ENCODE results near the gene COL11A2. TPM values are rescaled to one million over a fixed set of nuclear protein-coding genes. Genes with fewer than 3 reads are reported as not detected.
A peak's percentile ranks its signal among the peaks of the same experiment; 100 is the strongest.

The COL11A2 gene
- total RNA-seq, 1 experiment from 2014 or later: 2.3 TPM

DNA sequence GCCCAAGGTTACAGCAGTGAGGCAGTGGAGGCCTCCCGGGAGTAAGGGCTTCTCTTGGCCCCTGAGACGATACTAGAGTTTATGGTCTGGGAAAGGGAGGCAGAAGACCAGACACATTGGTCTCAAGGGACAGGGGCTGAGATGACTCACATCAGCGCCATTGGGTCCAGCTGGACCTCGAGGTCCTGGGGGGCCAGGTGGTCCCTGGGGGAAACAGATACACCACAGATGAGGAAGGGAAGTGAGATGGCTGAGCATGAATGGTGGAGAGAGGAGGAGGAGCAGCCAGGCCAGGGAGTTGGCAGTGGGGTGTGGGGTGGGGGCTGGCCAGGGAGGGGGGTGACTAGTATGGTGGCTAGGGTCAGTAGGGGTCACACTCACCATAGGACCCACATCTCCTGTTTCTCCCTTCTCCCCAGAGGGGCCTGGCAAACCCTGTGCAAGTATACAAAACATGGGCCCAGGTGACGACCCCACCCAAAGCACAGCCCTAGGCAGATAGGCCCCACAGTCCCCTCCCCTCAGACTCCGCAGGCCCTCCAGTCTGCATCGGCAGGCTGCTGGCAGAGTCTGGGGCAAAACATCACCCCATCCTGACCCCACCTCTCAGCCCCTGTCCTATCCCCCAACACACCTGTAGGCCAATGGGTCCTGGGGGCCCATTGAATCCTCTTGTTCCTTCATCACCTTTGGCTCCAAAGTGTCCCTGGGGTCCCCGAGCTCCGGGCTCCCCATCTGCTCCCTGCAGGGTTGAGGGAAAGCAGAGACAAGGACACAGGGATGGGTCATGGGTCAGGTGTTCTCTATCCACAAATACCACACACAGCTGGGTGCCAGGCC, 21.9 kb downstream of the COL11A2 start:
- Histone ChIP-seq H3K27me3 (ENCODE audit: insufficient read depth, low read length) (no peaks in the 10 kb centered on the region), H2BK120ac (ENCODE audit: low read depth, low read length, poor library complexity, severe bottlenecking) (no peak overlapping the region), H2AK5ac (ENCODE audit: insufficient read length, low read length) (no peak overlapping the region), H2BK5ac (ENCODE audit: insufficient read length, low read length) (no peak overlapping the region), H3K56ac (ENCODE audit: insufficient read length, low read depth, low read length) (no peak overlapping the region), H3K79me2 (ENCODE audit: insufficient read depth, low read length) (no peaks in the 10 kb centered on the region), H3K18ac (ENCODE audit: insufficient read length, low read depth, low read length) (no peak overlapping the region), H3K23me2 (ENCODE audit: insufficient read length, low read depth, low read length, poor library complexity, severe bottlenecking) (no peaks in the 10 kb centered on the region), H3K4ac (ENCODE audit: low read depth, low read length) (no peak overlapping the region), H3K27ac (ENCODE audit: insufficient read length, low read depth, low read length) (no peak overlapping the region), H4K5ac (ENCODE audit: insufficient read length, low read depth, low read length) (no peak overlapping the region), H3K9me3 (ENCODE audit: control insufficient read depth, low read depth, low read length) (no peaks in the 10 kb centered on the region), H3K9ac (ENCODE audit: extremely low read depth, insufficient read length, low read length) (no peak overlapping the region), H4K91ac (ENCODE audit: insufficient read length, low read depth, low read length) (no peak overlapping the region), H4K8ac (replicated peaks; ENCODE audit: insufficient read length, low read depth, low read length) (no peak overlapping the region), H3K14ac (ENCODE audit: insufficient read depth, low read length) (no peak overlapping the region), H3K23ac (ENCODE audit: insufficient read length, low read depth, low read length) (no peak overlapping the region), H4K20me1 (ENCODE audit: control insufficient read depth, insufficient read depth, insufficient read length) (peaks cover 3% of the 10 kb centered on the region), H2AFZ (ENCODE audit: low read length) (no peak overlapping the region), H2BK15ac (ENCODE audit: low read depth, low read length) (no peak overlapping the region), H3K4me2 (ENCODE audit: insufficient read depth, insufficient read length, low read length) (no peak overlapping the region), H2BK12ac (ENCODE audit: insufficient read length, low read depth, low read length) (no peak overlapping the region), H3T11ph (ENCODE audit: low read length) (no peak overlapping the region), H3K4me1 (ENCODE audit: insufficient read depth, low read length) (no peaks in the 10 kb centered on the region), H3K79me1 (ENCODE audit: insufficient read depth, low read depth, low read length, poor library complexity, severe bottlenecking) (no peaks in the 10 kb centered on the region), H2BK20ac (ENCODE audit: low read depth, low read length, poor library complexity, severe bottlenecking) (no peak overlapping the region)
- Mint-ChIP-seq H3K36me3 (ENCODE audit: insufficient read depth in 1 of 3, low read depth in 3 of 3) (no peaks in the 10 kb centered on the region), H3K9me3 (no peaks in the 10 kb centered on the region), H3K27ac (peak overlapping the region in 1 of 3 experiments; percentile 23; a peak in 2 of 7 replicates), H3K27me3 (ENCODE audit: low read depth) (peaks cover 22% of the 10 kb centered on the region), H3K4me3 (no peak overlapping the region), H3K4me1 (peaks cover 4 to 8% of the 10 kb centered on the region in 2 experiments)
- TF ChIP-seq, protein P1, sequence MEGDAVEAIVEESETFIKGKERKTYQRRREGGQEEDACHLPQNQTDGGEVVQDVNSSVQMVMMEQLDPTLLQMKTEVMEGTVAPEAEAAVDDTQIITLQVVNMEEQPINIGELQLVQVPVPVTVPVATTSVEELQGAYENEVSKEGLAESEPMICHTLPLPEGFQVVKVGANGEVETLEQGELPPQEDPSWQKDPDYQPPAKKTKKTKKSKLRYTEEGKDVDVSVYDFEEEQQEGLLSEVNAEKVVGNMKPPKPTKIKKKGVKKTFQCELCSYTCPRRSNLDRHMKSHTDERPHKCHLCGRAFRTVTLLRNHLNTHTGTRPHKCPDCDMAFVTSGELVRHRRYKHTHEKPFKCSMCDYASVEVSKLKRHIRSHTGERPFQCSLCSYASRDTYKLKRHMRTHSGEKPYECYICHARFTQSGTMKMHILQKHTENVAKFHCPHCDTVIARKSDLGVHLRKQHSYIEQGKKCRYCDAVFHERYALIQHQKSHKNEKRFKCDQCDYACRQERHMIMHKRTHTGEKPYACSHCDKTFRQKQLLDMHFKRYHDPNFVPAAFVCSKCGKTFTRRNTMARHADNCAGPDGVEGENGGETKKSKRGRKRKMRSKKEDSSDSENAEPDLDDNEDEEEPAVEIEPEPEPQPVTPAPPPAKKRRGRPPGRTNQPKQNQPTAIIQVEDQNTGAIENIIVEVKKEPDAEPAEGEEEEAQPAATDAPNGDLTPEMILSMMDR (conservative IDR thresholded peaks at IDR 0.05): no peak
- WGBS (ENCODE audit: extremely low coverage, insufficient read length, low lambda C conversion rate): no CpG with 5 or more reads among the region's 9 CpGs
- no peak for DNase-seq
